Uterus (tissue), 4 donors: ENCODE measurements around the gene JARID2. TPM values are rescaled to one million over a fixed set of nuclear protein-coding genes. Genes with fewer than 3 reads are reported as not detected.

Source experiments
- DNase-seq, 2 donors: peaks; one replicate each; pipeline ENCODE4 v3.0.0-alpha.2; 2019 to 2020
- H3K27ac ChIP-seq, 2 donors: fragments of 200-600 bp; sonication (generic); 1 replicate in 1 of 2; 2 replicates in 1 of 2; pipeline ENCODE4 v1.5.1; 2016 to 2018
- H3K27me3 ChIP-seq, 2 donors: fragments of 200-600 bp; sonication (generic); one replicate each; pipeline ENCODE4 v1.5.1; 2018 to 2019; ENCODE audit warnings: control low read depth in 1 of 2
- H3K36me3 ChIP-seq, 2 donors: fragments of 200-600 bp; sonication (generic); one replicate each; pipeline ENCODE4 v1.5.1; 2019; ENCODE audit warnings: control low read depth in 1 of 2
- H3K4me1 ChIP-seq, 2 donors: fragments of 200-600 bp; sonication (generic); one replicate each; pipeline ENCODE4 v1.5.1; 2018 to 2019; ENCODE audit warnings: control low read depth in 1 of 2
- H3K4me3 ChIP-seq, 2 donors: fragments of 200-600 bp; sonication (generic); 1 replicate in 1 of 2; 2 replicates in 1 of 2; pipeline ENCODE4 v1.5.1; 2018 to 2019; ENCODE audit warnings: mild to moderate bottlenecking in 1 of 2
- H3K9me3 ChIP-seq, 2 donors: fragments of 200-600 bp; sonication (generic); one replicate each; pipeline ENCODE4 v1.5.1; 2019; ENCODE audit warnings: control low read depth in 1 of 2
- POLR2A ChIP-seq, 2 donors: fragments of 450-650 bp; IDR thresholded peaks; one replicate each; pipeline ENCODE4 v1.6.1; 2016; ENCODE audit warnings: antibody characterized with exemption in 2 of 2, mild to moderate bottlenecking in 1 of 2, moderate library complexity in 1 of 2
- intact Hi-C: fragments of 100-400 bp; cut with DNase I; formaldehyde crosslinking; loops from one replicate; pipeline ENCODE4 v1.15.1; 2023; ENCODE audit warnings: low total_unique reads
- total RNA-seq, 4 donors: library from RNA; depleted of rRNA in 3 of 4; stranded (reverse); fragments of >200 nt in 3 of 4; gene quantifications; one replicate each; pipeline versions ENCODE4 v1.1.0 to v1.2.4, GENCODE V29; 2014 to 2023
- TF ChIP-seq, protein P1 (sequence below), 4 experiments: fragments of 200-600 bp in 2 of 4; fragments of 450-650 bp in 2 of 4; sonication (generic) in 2 of 4; IDR thresholded peaks; one replicate each; pipeline ENCODE4 v1.5.1; 2016 to 2019; ENCODE audit warnings: antibody characterized with exemption in 4 of 4, mild to moderate bottlenecking in 2 of 4, moderate library complexity in 1 of 4
- donor health status: DM: yes; HTN: yes; CAD: no.

The JARID2 gene
- total RNA-seq, 4 donors from 2014 or later = 2.6 to 15.8 (median 8.0) TPM

DNA sequence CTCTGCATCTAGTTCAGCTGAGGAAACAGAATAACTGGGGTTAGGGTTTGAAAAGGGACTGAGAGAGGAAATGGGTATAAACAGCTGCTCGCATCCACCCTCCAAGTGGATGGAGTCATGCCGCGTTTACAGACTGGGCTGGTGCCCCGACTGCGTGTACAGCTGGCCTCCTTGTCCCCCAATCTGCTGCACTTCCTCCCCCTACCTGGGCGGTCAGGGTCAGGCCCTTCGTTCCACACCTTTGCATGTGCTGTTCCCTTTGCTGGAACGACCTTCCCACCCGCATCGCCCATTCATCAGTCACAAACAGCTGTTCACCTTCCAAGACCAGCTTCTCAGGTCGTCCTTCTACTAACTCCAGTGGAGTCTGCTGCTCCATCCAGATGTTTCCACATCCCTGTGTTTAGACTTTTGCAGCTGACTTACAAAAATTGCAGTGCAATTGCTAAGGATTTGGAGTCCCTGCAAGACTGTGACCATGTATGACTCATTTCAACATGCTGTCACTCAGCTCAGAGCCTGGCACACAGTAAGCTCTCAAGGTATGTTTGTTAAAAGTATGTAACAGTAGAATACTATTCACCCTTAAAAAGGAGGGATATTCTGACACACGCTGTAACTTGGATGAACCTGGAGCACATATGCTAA lies 287.6 kb downstream of the JARID2 start:
- Histone ChIP-seq H3K4me3 (no peak overlapping the region), H3K36me3 (no peaks in the 10 kb centered on the region), H3K27me3 (no peaks in the 10 kb centered on the region), H3K4me1 (no peaks in the 10 kb centered on the region), H3K27ac (no peak overlapping the region), H3K9me3 (no peaks in the 10 kb centered on the region)
- intact Hi-C loops = no loop called here
- no peak for DNase-seq
- no peak for TF ChIP-seq POLR2A (IDR thresholded peaks at IDR 0.05)
- TF ChIP-seq, protein P1, sequence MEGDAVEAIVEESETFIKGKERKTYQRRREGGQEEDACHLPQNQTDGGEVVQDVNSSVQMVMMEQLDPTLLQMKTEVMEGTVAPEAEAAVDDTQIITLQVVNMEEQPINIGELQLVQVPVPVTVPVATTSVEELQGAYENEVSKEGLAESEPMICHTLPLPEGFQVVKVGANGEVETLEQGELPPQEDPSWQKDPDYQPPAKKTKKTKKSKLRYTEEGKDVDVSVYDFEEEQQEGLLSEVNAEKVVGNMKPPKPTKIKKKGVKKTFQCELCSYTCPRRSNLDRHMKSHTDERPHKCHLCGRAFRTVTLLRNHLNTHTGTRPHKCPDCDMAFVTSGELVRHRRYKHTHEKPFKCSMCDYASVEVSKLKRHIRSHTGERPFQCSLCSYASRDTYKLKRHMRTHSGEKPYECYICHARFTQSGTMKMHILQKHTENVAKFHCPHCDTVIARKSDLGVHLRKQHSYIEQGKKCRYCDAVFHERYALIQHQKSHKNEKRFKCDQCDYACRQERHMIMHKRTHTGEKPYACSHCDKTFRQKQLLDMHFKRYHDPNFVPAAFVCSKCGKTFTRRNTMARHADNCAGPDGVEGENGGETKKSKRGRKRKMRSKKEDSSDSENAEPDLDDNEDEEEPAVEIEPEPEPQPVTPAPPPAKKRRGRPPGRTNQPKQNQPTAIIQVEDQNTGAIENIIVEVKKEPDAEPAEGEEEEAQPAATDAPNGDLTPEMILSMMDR (IDR thresholded peaks at IDR 0.05) = no peak

DNA sequence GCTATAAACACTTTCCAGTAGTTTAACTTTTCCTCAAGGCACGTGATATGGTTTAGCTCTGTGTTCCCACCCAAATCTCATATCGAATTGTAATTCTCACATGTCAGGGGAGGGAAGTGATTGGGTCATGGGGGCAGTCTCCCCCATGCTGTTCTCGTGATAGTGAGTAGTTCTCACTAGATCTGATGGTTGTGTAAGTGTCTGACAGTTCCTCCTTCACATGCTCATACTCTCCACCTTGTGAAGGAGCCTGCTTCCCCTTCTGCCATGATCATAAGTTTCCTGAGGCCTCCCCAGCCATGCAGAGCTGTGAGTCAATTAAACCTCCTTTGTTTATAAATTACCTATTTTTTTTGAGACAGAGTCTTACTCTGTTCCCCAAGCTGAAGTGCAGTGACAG lies 289.1 kb downstream of the JARID2 start:
- DNase-seq = no peak
- H3K4me3 ChIP-seq = no peak overlapping the region
- no peaks in the 10 kb centered on the region for H3K4me1 ChIP-seq
- no peak overlapping the region for H3K27ac ChIP-seq
- H3K36me3 ChIP-seq = no peaks in the 10 kb centered on the region
- intact Hi-C loops = no loop called here
- H3K27me3 ChIP-seq = no peaks in the 10 kb centered on the region
- H3K9me3 ChIP-seq = no peaks in the 10 kb centered on the region
- no peak for TF ChIP-seq POLR2A (IDR thresholded peaks at IDR 0.05)
- TF ChIP-seq, protein P1 (IDR thresholded peaks at IDR 0.05) = no peak

DNA sequence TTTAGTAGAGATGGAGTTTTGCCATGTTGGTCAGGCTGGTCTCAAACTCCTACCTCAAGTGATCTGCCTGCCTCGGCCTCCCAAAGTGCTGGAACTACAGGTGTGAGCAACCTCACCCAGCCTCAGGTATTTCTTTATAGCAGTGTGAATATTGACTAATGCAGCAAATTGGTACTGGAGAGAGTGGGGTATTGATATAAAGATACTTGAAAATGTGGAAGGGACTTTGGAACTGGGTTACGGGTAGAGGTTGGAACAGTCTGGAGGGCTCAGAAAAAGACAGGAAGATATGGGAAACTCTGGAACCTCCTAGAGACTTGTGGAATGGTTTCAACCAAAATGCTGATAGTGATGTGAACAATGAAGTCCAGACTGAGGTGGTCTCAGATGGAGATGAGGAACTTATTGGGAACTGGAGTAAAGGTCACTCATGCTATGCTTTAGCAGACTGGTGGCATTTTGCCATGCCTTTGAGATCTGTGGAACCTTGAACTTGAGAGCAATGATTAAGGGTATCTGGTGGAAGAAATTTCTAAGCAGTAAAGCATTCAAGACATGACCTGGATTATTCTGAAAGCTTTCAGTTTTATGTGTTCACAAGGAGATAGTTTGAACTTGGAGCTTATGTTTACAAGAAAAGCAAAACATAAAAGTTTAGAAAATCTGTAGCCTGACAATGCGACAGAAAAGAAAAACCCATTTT lies 289.8 kb downstream of the JARID2 start:
- DNase-seq = no peak
- Histone ChIP-seq H3K36me3 (no peaks in the 10 kb centered on the region), H3K9me3 (no peaks in the 10 kb centered on the region), H3K27me3 (no peaks in the 10 kb centered on the region), H3K27ac (no peak overlapping the region), H3K4me1 (no peaks in the 10 kb centered on the region), H3K4me3 (no peak overlapping the region)
- intact Hi-C loops = no loop called here
- no peak for TF ChIP-seq POLR2A (IDR thresholded peaks at IDR 0.05)
- TF ChIP-seq, protein P1 (IDR thresholded peaks at IDR 0.05) = no peak

DNA sequence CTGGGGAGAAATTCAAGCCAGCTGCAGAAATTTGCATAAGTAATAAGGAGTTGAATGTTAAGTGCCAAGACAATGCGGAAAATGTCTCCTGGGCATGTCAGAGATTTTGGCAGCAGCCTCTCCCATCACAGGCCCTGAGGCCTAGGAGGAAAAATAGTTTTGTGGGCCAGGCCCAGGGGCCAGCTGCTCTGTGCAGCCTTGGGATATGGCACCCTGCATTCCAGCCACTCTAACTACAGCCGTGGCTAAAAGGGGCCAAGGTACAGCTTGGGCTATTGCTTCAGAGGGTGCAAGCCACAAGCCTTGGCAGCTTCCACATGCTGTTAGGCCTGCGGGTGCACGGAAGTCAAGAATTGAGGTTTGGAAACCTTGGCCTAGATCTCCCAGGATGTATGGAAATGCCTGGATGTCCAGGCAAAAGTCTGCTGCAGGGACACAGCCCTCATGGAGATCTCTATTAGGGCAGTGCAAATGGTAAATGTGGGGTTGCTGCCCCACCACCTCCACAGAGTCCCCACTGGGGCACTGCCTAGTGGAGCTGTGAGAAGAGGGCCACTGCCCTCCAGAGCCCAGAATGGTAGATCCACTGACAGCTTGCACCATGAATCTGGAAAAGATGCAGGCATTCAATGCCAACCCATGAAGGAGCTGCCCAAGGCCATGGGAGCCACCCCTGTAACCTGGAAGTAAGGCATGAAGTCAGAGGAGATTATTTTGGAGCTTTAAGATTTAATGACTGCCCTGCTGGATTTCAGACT lies 290.5 kb downstream of the JARID2 start:
- TF ChIP-seq, protein P1 (IDR thresholded peaks at IDR 0.05) = no peak
- H3K9me3 ChIP-seq = no peaks in the 10 kb centered on the region
- H3K4me3 ChIP-seq = no peak overlapping the region
- no peaks in the 10 kb centered on the region for H3K27me3 ChIP-seq
- intact Hi-C loops = no loop called here
- H3K4me1 ChIP-seq = no peaks in the 10 kb centered on the region
- H3K36me3 ChIP-seq = no peaks in the 10 kb centered on the region
- no peak overlapping the region for H3K27ac ChIP-seq
- no peak for DNase-seq

DNA sequence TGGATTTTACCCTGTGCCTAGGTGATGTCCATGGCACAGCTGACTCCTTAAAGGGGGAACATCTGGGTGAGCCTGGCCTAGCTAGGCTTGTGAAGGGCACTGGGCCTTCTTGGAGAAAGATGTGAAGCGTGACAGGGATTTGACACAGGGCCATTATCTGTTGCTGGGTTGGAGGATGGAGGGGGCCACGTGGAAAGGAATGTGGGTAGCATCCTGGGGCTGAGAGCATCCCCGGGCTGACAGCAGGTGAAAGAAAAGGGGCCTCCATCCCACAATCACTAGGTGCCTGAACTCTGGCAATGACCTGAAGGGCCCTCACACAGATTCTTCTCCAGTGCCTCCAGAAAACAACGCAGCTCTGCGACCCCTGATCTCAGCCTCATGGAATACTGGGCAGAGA lies 292.2 kb downstream of the JARID2 start:
- Histone ChIP-seq H3K36me3 (no peaks in the 10 kb centered on the region), H3K9me3 (no peaks in the 10 kb centered on the region), H3K4me1 (no peaks in the 10 kb centered on the region), H3K4me3 (no peak overlapping the region), H3K27ac (no peak overlapping the region), H3K27me3 (no peaks in the 10 kb centered on the region)
- TF ChIP-seq POLR2A (IDR thresholded peaks at IDR 0.05) = no peak
- TF ChIP-seq, protein P1 (IDR thresholded peaks at IDR 0.05) = no peak
- intact Hi-C loops = no loop called here
- no peak for DNase-seq
